ENCODE data around the gene NLRC4. TPM values are rescaled to one million over a fixed set of nuclear protein-coding genes. Genes with fewer than 3 reads are reported as not detected.
A peak's percentile ranks its signal among the peaks of the same experiment; 100 is the strongest.
"Not testable (repeated sequence)": the region's sequence is repeated elsewhere in the genome, so short reads cannot be mapped to it uniquely, and the experiment has no call there.

Gene NLRC4
- total and polyA plus RNA-seq, 7 donors: 0.60 to 2.3 (median 1.6) TPM

DNA sequence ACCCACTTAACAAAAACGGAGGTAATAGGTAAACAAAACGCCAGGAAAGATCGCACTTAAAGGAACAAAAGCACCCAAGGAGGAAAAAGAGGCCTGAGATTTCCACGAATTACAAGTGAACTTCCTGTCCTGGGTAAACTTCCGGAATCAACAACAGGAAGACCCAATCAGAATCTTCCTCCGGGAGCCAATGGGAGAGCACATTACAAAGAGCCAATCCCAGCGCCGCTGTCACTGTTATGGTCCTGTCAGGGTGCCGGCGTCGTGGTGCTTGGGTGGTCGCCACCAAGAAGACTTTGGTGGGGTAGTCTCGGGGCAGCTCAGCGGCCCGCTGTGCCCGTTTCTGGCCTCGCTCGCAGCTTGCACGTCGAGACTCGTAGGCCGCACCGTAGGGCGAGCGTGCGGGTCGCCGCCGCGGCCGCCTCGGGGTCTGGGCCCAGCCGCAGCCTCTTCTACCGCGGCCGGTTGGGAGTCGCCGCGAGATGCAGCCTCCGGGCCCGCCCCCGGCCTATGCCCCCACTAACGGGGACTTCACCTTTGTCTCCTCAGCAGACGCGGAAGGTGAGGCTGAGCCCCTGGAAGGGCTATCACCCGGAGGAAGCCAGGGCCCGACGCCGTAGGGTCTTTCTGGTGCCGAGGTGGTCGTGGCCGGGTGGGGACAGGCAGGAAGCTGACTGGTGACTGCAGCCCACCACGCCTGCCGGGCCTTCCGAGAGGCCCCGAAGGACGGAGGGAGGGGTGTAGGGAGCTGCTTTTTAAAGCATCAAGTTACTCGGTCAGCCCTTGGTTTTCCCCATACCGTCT lies 13.2 kb upstream of the NLRC4 start, which contains the start of gene YIPF4:
Gene YIPF4, plus strand, starts transcription at position 231 of the 804 bp plus-strand sequence. Its CDS starts 252 bp downstream, at position 483.
- peak within 1 kb of the TSS; percentile 73 to 93 (median 86) for H3K4me3 ChIP-seq
- peaks cover 0 to 19% (median 0%) of the 10 kb centered on the region in 4 donors for H3K36me3 ChIP-seq
- peak; percentile 93 for DNase-seq
- intact Hi-C loops (cut with DNase I): loop anchor here (1.0 kb wide), 2 partner anchors 79 to 113 kb away; partner anchors contain the start of genes BIRC6 and SLC30A6
- no peaks in the 10 kb centered on the region for H3K27me3 ChIP-seq
- peaks cover 0 to 38% (median 23%) of the 10 kb centered on the region in 4 donors for H3K4me1 ChIP-seq
- H3K9me3 ChIP-seq: no peaks in the 10 kb centered on the region
- TF ChIP-seq POLR2A (IDR thresholded peaks at IDR 0.05) (no peak), EP300 (IDR thresholded peaks at IDR 0.05) (no peak), CTCF (IDR thresholded peaks at IDR 0.05) (no peak), POLR2AphosphoS5 (IDR thresholded peaks at IDR 0.05) (peak in 3 of 4 donors; percentile 77 to 80 (median 78))
- WGBS, 2 donors: 0% methylated on average over 59 of the region's 59 CpGs
- H3K27ac ChIP-seq: peak within 1 kb of the TSS; percentile 80 to 87 (median 84)

- H3K27ac ChIP-seq: peak overlapping the region; percentile 80 to 87 (median 84)
These were observed 12.6 kb upstream of the NLRC4 start for GRCh38 chr2:32277363-32277673.

GRCh38 chr2:32275790-32276189 lies 11.1 kb upstream of the NLRC4 start:
- H3K9me3 ChIP-seq; H3K27me3 ChIP-seq; intact Hi-C loops (cut with DNase I); H3K27ac ChIP-seq; H3K4me3 ChIP-seq; DNase-seq; H3K36me3 ChIP-seq: not testable (repeated sequence)
- peaks cover 0 to 29% (median 18%) of the 10 kb centered on the region in 4 donors for H3K4me1 ChIP-seq
- WGBS, 2 donors: 93 to 94% methylated on average over 7 of the region's 7 CpGs

More at GRCh38 chr2:32277363-32277673, 12.6 kb upstream of the NLRC4 start:
- DNase-seq: no peak
- no peak for TF ChIP-seq EP300 (IDR thresholded peaks at IDR 0.05)
- Histone ChIP-seq H3K9me3 (no peaks in the 10 kb centered on the region), H3K36me3 (peaks cover 0 to 13% (median 0%) of the 10 kb centered on the region in 4 donors), H3K4me1 (peaks cover 0 to 38% (median 23%) of the 10 kb centered on the region in 4 donors), H3K4me3 (peak overlapping the region; percentile 73 to 93 (median 86)), H3K27me3 (no peaks in the 10 kb centered on the region)
- intact Hi-C loops (cut with DNase I): no loop called here
- 53 to 64% methylated on average over 5 of the region's 5 CpGs for WGBS, 2 donors

GRCh38 chr2:32274289-32274688 lies 9.6 kb upstream of the NLRC4 start:
- no peak overlapping the region for H3K27ac ChIP-seq
- no peaks in the 10 kb centered on the region for H3K27me3 ChIP-seq
- intact Hi-C loops (cut with DNase I): no loop called here
- no peak for DNase-seq
- WGBS, 2 donors: 82 to 86% methylated on average over 2 of the region's 2 CpGs
- no peaks in the 10 kb centered on the region for H3K36me3 ChIP-seq
- no peaks in the 10 kb centered on the region for H3K9me3 ChIP-seq
- TF ChIP-seq CTCF (IDR thresholded peaks at IDR 0.05) (no peak), POLR2A (IDR thresholded peaks at IDR 0.05) (no peak)
- no peak overlapping the region for H3K4me3 ChIP-seq
- H3K4me1 ChIP-seq: peaks cover 0 to 15% (median 8%) of the 10 kb centered on the region in 4 donors

DNA sequence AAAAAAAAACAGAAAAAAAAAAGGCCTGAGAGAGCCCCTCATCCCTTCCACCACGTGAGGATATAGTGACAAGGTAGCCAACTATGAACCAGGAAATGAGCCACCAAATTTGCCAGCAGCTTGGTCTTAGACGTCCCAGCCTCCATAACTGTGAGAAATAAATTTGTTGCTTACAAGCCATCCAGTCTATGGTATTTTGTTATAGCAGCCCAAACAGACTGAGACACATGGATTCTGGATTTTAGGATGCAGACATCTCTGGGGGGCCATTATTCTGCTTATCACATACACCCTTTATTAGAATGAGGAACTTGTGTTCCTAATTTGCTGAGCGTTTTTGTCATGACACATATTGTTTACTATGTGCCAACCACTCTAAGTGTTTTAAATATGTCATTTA lies 7.6 kb upstream of the NLRC4 start:
- H3K27ac ChIP-seq: no peak overlapping the region
- intact Hi-C loops (cut with DNase I): no loop called here
- peaks cover 0 to 5% (median 2%) of the 10 kb centered on the region in 4 donors for H3K4me1 ChIP-seq
- no peaks in the 10 kb centered on the region for H3K9me3 ChIP-seq
- no peak for DNase-seq
- TF ChIP-seq EP300 (IDR thresholded peaks at IDR 0.05) (no peak), POLR2A (IDR thresholded peaks at IDR 0.05) (no peak), CTCF (IDR thresholded peaks at IDR 0.05) (no peak), POLR2AphosphoS5 (IDR thresholded peaks at IDR 0.05) (no peak)
- 42 to 63% methylated on average over 3 of the region's 3 CpGs for WGBS, 2 donors
- no peaks in the 10 kb centered on the region for H3K27me3 ChIP-seq
- no peaks in the 10 kb centered on the region for H3K36me3 ChIP-seq
- no peak overlapping the region for H3K4me3 ChIP-seq
